22Rv1 (cell line): Measurements from ENCODE around the gene SLC7A14.

Experiments
- ZFX ChIP-seq: fragments of 450-650 bp; IDR thresholded peaks from 2 replicates; pipeline ENCODE4 v1.6.1; 2017; ENCODE audit warnings: antibody characterized with exemption, borderline replicate concordance
- TF ChIP-seq, protein P1 (sequence below): fragments of 450-650 bp; IDR thresholded peaks from 2 replicates; pipeline ENCODE4 v1.5.1; 2017; ENCODE audit warnings: mild to moderate bottlenecking

DNA sequence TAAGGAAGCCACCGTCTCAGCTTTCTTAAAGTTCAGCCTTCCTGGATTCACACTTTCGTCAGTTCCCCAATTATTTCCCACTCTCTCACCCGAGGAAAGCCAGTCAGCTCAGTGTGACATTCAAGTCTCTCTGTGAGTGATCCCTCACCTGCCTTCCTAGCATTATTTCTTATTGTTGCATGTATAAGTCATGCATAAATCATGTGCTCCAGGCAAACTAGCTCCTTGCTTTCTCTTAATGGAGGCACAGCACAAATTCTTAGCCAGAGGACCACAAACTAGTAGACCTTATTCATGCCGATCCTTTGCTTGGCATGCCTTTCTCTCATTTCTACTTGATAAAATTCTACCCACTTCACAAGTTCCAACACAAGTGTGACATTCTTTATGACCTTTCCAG is 122.9 kb downstream of the SLC7A14 start:
- TF ChIP-seq, protein P1, sequence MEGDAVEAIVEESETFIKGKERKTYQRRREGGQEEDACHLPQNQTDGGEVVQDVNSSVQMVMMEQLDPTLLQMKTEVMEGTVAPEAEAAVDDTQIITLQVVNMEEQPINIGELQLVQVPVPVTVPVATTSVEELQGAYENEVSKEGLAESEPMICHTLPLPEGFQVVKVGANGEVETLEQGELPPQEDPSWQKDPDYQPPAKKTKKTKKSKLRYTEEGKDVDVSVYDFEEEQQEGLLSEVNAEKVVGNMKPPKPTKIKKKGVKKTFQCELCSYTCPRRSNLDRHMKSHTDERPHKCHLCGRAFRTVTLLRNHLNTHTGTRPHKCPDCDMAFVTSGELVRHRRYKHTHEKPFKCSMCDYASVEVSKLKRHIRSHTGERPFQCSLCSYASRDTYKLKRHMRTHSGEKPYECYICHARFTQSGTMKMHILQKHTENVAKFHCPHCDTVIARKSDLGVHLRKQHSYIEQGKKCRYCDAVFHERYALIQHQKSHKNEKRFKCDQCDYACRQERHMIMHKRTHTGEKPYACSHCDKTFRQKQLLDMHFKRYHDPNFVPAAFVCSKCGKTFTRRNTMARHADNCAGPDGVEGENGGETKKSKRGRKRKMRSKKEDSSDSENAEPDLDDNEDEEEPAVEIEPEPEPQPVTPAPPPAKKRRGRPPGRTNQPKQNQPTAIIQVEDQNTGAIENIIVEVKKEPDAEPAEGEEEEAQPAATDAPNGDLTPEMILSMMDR = no peak
- TF ChIP-seq ZFX = no peak
